22Rv1 (cell line): Measurements from ENCODE around the gene EYS.

Experiments
- CTCF ChIP-seq: fragments of 450-650 bp; IDR thresholded peaks from 2 replicates; pipeline ENCODE4 v1.5.1; 2017; ENCODE audit warnings: mild to moderate bottlenecking
- ZFX ChIP-seq: fragments of 450-650 bp; IDR thresholded peaks from 2 replicates; pipeline ENCODE4 v1.6.1; 2017; ENCODE audit warnings: antibody characterized with exemption, borderline replicate concordance

GRCh38 chr6:64848467-64848866 is 858.6 kb downstream of the EYS start:
- no peak for TF ChIP-seq CTCF
- no peak for TF ChIP-seq ZFX
